ENCODE results near the gene MEIKIN. TPM values are rescaled to one million over a fixed set of nuclear protein-coding genes. Genes with fewer than 3 reads are reported as not detected.
A peak's percentile ranks its signal among the peaks of the same experiment; 100 is the strongest.

MEIKIN gene
- total and polyA plus RNA-seq, 2 of the 8 experiments (the other 6 are each of a cell fraction or from before 2014, with no cell fraction given) = not detected

GRCh38 chr5:131932235-131932634 lies 13.2 kb downstream of the MEIKIN start:
- no peak overlapping the region for H3K9ac ChIP-seq (replicated peaks in 1 of 4; ENCODE audit: extremely low read depth in 1 of 4, low read depth in 3 of 4, low read length in 3 of 4)
- FAIRE-seq (peak; percentile 36), DNase-seq (ENCODE audit: low read depth in 1 of 2, low spot score in 2 of 2) (peak in 1 of 2 experiments; percentile 9)
- peaks cover 3% of the 10 kb centered on the region; the same call in 1 of the 2 replicates for H3K23me2 ChIP-seq (ENCODE audit: low read depth, low read length)
- no peak overlapping the region for H2AK5ac ChIP-seq (ENCODE audit: low read depth, low read length)
- H2BK5ac ChIP-seq (ENCODE audit: low read depth, low read length) = no peak overlapping the region
- no peak overlapping the region for H3K18ac ChIP-seq (ENCODE audit: extremely low read depth, low read length)
- H2BK20ac ChIP-seq (ENCODE audit: low read length) = no peak overlapping the region
- no peak overlapping the region for H2BK15ac ChIP-seq (ENCODE audit: low read length)
- H3K23ac ChIP-seq (ENCODE audit: insufficient read length) = no peak overlapping the region
- no peak overlapping the region for H4K91ac ChIP-seq (replicated peaks; ENCODE audit: insufficient read length, low read length)
- H3K36me3 ChIP-seq (ENCODE audit: control insufficient read depth in 2 of 4, insufficient read depth in 4 of 4, low read length in 3 of 4) = no peaks in the 10 kb centered on the region
- H3K56ac ChIP-seq (replicated peaks; ENCODE audit: insufficient read length, low read depth, low read length) = no peak overlapping the region
- no peaks in the 10 kb centered on the region for H3K79me1 ChIP-seq (ENCODE audit: low read depth, low read length)
- H3K9me3 ChIP-seq (ENCODE audit: insufficient read depth in 2 of 2, low read depth in 1 of 2, low read length in 1 of 2) = peaks cover 3 to 8% of the 10 kb centered on the region in 2 experiments; a peak in 2 of 4 replicates
- ChIA-PET CTCF (ENCODE audit: partially characterized antibody) (interaction anchor here (0.6 to 1.0 kb wide), 2 partner anchors 70 to 104 kb away, joined by 3 read pairs; no protein-coding TSS in a partner anchor), POLR2A (ENCODE audit: partially characterized antibody) (interaction anchor here (0.7 to 1.0 kb wide), 2 partner anchors 12 to 27 kb away, joined by 3 to 4 read pairs; no protein-coding TSS in a partner anchor)
- TF ChIP-seq NANOG (IDR thresholded peaks at IDR 0.05; ENCODE audit: insufficient read depth, low read depth, low read length, poor library complexity, severe bottlenecking) (peak; percentile 50), CTBP2 (IDR thresholded peaks at IDR 0.05; ENCODE audit: borderline replicate concordance, insufficient read depth, insufficient read length, low read length) (no peak)
- no peak overlapping the region for H2BK120ac ChIP-seq (replicated peaks; ENCODE audit: low read depth, low read length)
- H3K4me2 ChIP-seq (ENCODE audit: insufficient read depth in 1 of 2, low read depth in 2 of 2, low read length in 2 of 2) = 0 out of 4 replicates have a peak overlapping the region, but pooled peaks of 1 of the 2 experiments have one; percentile 16
- H4K20me1 ChIP-seq (replicated peaks in 1 of 2; ENCODE audit: control insufficient read depth in 1 of 2, insufficient read depth in 2 of 2, low read length in 2 of 2) = no peaks in the 10 kb centered on the region
- H4K8ac ChIP-seq (ENCODE audit: extremely low read depth, insufficient read depth, low read length) = no peak overlapping the region
- H3K4me1 ChIP-seq (replicated peaks in 1 of 4; ENCODE audit: control insufficient read depth in 3 of 4, insufficient read depth in 4 of 4, low read length in 3 of 4) = no peaks in the 10 kb centered on the region; a peak in 1 of 7 replicates
- no peaks in the 10 kb centered on the region for H3K27me3 ChIP-seq (replicated peaks in 1 of 4; ENCODE audit: control insufficient read depth in 3 of 4, extremely low read depth in 1 of 4, insufficient read depth in 3 of 4, low read length in 3 of 4)
- H3K14ac ChIP-seq (ENCODE audit: insufficient read length) = no peak overlapping the region
- H4K5ac ChIP-seq (ENCODE audit: insufficient read length, low read depth, low read length) = no peak overlapping the region
- H2AFZ ChIP-seq (ENCODE audit: low read length) = no peak overlapping the region
- H3K4me3 ChIP-seq (ENCODE audit: extremely low read depth in 1 of 4, insufficient read depth in 2 of 4, low read depth in 3 of 4, low read length in 4 of 4) = no peak overlapping the region
- H2BK12ac ChIP-seq (ENCODE audit: low read depth, low read length) = no peak overlapping the region
- H3K4ac ChIP-seq (replicated peaks; ENCODE audit: insufficient read length, low read depth, low read length) = no peak overlapping the region
- WGBS, 2 experiments (ENCODE audit: extremely low coverage in 1 of 2, insufficient coverage in 1 of 2, insufficient read length in 1 of 2, insufficient replicate concordance in 2 of 2, low coverage in 1 of 2, low lambda C conversion rate in 2 of 2, missing lambda C conversion rate in 1 of 2) = 40% methylated on average over 2 of the region's 2 CpGs; no CpG with 5 or more reads in 1 of the 2 experiments
- H3K79me2 ChIP-seq (ENCODE audit: control insufficient read depth in 1 of 2, insufficient read depth in 2 of 2, low read length in 2 of 2) = no peaks in the 10 kb centered on the region
- no peak overlapping the region for H3K27ac ChIP-seq (ENCODE audit: low read depth, low read length)
